Measurements from ENCODE around the gene KIF9. TPM values are rescaled to one million over a fixed set of nuclear protein-coding genes. Genes with fewer than 3 reads are reported as not detected.

Gene KIF9
- total RNA-seq, 4 donors from 2014 or later = 6.1 to 14.7 (median 12.0) TPM

- no peak for TF ChIP-seq POLR2A (IDR thresholded peaks at IDR 0.05)
- intact Hi-C loops (cut with DNase I; ENCODE audit: low total_unique reads) = no loop called here
- WGBS, 2 donors = 79 to 85% methylated on average over 2 of the region's 2 CpGs
- no peak overlapping the region for H3K4me3 ChIP-seq (ENCODE audit: low read depth, poor library complexity, severe bottlenecking)
- no peak for DNase-seq (ENCODE audit: low spot score in 2 of 2)
Measured at GRCh38 chr3:47306022-47306421, 23.4 kb upstream of the KIF9 start.

- TF ChIP-seq CTCF (IDR thresholded peaks at IDR 0.05) = no peak
- TF ChIP-seq POLR2A (IDR thresholded peaks at IDR 0.05) = no peak
- intact Hi-C loops (cut with DNase I; ENCODE audit: low total_unique reads) = no loop called here
- DNase-seq (ENCODE audit: low spot score in 2 of 2) = no peak
Measured at GRCh38 chr3:47301456-47301855, 18.9 kb upstream of the KIF9 start.

GRCh38 chr3:47299381-47300318, 17.1 kb upstream of the KIF9 start:
- no peak for DNase-seq (ENCODE audit: low spot score in 2 of 2)
- TF ChIP-seq POLR2A (IDR thresholded peaks at IDR 0.05) (no peak), CTCF (IDR thresholded peaks at IDR 0.05) (no peak)
- intact Hi-C loops (cut with DNase I; ENCODE audit: low total_unique reads) = no loop called here
- WGBS, 2 donors = 83 to 87% methylated on average over 9 of the region's 9 CpGs
- H3K4me3 ChIP-seq (ENCODE audit: low read depth, poor library complexity, severe bottlenecking) = no peak overlapping the region

More at GRCh38 chr3:47301456-47301855, 18.9 kb upstream of the KIF9 start:
- H3K4me3 ChIP-seq (ENCODE audit: low read depth, poor library complexity, severe bottlenecking) = no peak overlapping the region

- no peak for TF ChIP-seq POLR2A (IDR thresholded peaks at IDR 0.05)
- no peak for TF ChIP-seq CTCF (IDR thresholded peaks at IDR 0.05)
- no peak overlapping the region for H3K4me3 ChIP-seq (ENCODE audit: low read depth, poor library complexity, severe bottlenecking)
- WGBS, 2 donors = 95% methylated on average over 3 of the region's 3 CpGs
- intact Hi-C loops (cut with DNase I; ENCODE audit: low total_unique reads) = no loop called here
- no peak for DNase-seq (ENCODE audit: low spot score in 2 of 2)
Measured at GRCh38 chr3:47298439-47298838, 15.8 kb upstream of the KIF9 start.

- no peak for TF ChIP-seq CTCF (IDR thresholded peaks at IDR 0.05)
- TF ChIP-seq POLR2A (IDR thresholded peaks at IDR 0.05) = no peak
- intact Hi-C loops (cut with DNase I; ENCODE audit: low total_unique reads) = no loop called here
- H3K4me3 ChIP-seq (ENCODE audit: low read depth, poor library complexity, severe bottlenecking) = no peak overlapping the region
- 90% methylated on average over 2 of the region's 2 CpGs for WGBS, 2 donors
- DNase-seq (ENCODE audit: low spot score in 2 of 2) = no peak
Measured at GRCh38 chr3:47296562-47297302, 14.1 kb upstream of the KIF9 start.

GRCh38 chr3:47295976-47296375, 13.4 kb upstream of the KIF9 start:
- intact Hi-C loops (cut with DNase I; ENCODE audit: low total_unique reads) = no loop called here
- H3K4me3 ChIP-seq (ENCODE audit: low read depth, poor library complexity, severe bottlenecking) = no peak overlapping the region
- 87 to 95% methylated on average over 6 of the region's 6 CpGs for WGBS, 2 donors
- no peak for TF ChIP-seq CTCF (IDR thresholded peaks at IDR 0.05)
- no peak for TF ChIP-seq POLR2A (IDR thresholded peaks at IDR 0.05)
- no peak for DNase-seq (ENCODE audit: low spot score in 2 of 2)

Measured in lower leg skin (tissue), 4 donors.